ENCODE data around the gene CHKA.

CHKA gene

DNA sequence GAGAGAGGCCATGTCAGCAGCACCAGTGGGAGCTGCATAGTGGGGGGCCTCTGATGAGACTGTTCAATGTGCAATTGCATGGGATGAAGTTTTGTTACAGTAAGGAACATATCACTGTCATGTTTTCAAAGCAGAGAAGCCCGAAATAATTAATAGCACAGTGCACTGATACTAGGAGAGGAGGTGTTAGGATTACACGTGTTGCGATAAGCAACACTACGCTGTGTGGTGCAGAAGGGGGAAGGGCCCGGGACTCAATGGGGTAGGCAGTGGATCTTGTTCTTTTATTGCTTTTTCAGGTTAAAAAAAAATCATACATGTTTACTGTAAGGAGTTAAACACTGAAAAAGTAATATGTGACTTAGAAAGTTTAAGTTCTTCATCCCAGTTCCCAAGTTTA lies 53.2 kb downstream of the CHKA start:
- no peak for DNase-seq

DNA sequence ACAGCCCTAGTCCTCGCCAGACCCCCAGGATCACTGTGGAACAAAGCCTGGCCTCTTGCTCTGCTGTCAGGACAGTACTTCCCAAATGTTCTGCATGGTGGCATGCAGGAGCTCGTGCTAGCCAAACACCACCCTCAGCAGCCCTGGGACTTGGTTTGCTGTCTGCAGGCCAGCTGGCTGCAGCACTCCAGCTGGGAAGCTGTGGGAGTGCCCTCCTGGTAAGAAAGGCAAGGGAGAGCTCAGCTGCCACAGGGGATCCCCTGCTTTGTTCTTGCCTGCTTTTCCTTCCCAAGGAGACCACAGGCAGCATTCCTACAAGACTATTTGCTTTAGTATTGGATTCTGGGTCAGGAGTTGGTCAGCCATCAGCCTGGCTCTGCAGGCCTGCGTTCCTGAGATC lies 54.4 kb downstream of the CHKA start:
- peak; percentile 28 for DNase-seq

DNA sequence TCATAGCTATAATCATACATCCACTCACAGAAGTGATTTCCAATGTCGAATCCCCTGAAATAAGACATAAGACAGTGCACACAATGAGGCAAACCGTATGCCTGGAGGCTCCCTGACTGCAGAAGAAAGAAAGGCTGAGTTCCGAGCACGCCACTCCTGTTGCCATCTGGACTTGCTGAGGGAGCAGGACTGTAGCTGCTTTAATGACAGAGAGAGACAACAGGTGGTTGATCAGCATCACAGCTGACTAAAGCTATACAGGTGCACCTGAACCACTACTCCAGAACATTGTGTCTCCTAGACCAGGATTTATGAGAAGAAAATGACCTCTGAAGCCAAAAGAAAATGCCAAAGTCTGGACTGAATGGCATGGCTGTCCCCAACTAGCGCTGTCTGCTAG lies 55.3 kb downstream of the CHKA start:
- no peak for DNase-seq

DNA sequence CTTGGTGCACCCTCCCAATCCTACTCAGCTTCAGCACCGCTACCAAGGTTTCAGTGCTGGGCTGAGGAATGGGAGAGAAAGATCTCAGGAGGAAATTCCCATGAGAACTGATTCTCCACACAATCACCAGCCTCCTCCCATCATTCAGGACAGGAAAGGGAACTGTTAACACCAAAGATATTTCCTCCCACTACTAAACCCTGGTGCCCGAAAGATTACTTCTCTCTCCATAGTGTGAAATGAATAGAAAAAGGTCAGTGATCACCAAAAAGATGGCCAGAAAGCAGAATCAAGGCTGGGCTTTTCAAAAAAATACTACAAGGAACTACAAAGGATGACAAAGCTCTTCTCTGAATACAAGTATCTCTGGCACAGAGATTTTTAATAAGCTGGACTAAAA lies 56.3 kb downstream of the CHKA start:
- no peak for DNase-seq

DNA sequence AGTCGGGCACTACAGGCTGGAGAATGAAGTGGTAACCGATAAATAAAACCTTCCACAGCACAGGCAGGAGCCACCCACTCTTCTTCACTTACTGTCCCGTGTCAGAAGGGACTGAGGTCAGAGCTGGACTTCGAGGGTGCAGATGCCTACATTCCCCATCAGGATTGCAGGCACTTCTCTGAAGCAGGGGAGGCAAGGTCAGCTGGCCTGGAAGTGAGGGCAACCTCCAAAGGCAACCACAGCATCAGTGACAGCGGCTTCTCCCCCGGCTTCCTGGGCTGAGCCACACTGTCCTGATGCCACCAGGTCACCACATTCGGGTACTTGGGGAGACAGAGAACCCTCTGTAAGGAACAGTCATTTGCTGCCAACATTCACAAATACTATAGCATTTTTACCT lies 59.7 kb downstream of the CHKA start:
- DNase-seq, result no peak

DNA sequence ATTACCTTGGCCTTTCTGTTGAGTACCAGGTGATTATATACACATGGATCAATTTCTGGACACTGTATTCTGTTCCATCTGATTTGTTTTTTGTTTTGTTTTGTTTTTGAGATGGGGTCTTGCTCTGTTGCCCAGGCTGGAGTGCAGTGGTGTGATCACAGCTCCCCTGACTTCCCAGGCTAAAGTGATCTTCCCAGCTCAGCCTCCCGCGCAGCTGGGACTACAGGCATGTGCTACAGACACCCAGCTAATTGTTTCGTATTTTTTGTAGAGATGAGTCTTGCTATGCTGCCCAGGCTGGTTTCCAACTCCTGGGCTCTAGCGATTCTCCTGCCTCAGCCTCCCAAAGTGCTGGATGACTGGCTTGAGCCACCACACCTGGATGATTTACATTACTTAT lies 63.4 kb downstream of the CHKA start:
- no peak for DNase-seq

DNA sequence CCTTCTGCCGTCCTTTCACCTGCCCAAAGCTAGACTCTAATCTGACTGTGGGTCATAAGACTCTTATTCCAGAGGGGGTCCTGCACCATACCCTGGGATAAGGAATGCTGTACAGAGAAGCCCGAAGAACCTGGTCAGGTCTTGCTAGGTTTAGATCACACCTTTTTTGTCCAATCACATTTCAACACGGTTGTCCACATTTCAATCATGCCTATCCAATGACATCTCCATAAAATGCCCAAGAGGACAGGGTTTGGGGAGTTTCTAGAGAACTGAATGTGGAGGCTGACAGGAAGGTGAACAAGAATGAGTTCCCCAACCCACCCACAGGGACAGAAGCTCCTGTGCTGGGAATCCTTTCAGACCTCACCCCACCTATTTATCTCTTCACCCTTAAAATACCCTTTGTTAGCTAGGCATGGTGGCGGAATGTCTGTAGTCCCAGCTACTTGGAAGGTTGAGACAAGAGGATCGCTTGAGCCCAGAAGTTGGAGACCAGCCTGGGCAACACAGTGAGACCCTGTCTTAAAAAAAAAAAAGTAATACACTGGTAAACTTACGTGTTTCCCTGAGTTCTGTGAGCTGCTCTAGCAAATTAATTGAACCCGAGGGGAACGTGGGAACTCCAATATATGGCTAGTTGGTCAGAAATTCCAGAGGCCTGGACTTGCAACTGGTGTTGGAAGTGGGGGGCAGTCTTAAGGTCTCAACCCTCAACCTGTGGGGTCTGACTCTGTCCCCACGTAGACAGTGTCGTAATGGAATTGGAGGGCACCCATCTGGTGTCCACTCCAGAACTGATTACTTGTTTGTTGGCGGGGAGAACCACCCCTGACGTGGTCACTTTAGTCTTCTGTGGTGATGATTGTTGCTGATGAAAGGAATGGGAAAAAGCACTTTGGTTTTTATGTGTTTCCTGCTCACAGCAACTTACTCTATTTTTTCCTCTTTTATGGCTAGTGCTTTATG lies 64.6 kb downstream of the CHKA start:
- DNase-seq, result no peak

GRCh38 chr11:68053981-68054812 lies 67.0 kb downstream of the CHKA start:
- DNase-seq, result no peak

- no peak for DNase-seq
Measured at GRCh38 chr11:68053117-68053516, 68.1 kb downstream of the CHKA start.

DNA sequence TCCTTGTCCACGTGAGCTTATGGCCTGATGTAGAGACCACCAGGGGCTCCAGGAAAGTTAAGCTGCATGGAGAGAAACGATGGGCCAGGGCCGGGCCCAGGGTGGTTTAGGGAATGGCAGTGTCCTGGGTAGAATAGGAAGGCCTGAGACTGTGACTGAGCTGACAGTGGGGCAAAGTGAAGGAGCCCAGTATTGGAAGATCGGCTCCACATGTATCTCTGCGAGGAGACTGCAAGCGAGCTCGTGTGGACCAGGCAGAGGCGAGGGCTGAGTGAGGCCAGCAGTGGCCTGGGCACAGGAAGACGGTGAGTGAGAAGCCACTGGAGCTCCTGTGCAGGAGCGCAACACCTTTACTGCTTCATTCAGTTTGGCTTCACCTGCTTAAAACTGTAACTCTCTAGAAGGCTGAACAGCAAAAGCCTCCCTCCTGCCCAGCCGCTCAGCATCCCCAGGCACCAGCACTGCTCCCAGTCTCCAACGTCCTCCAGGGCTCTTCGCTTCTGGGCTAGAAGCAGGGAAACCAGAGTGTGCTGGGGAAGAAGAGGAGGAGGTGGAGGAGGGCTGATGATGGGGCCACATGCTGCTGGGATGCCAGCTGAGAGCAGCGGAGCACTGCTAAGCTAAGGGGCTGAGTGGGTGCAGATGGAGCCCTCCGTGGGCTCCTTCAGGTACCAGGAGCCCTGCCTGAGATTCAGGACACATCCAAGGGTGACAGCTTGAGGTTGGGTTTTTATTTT lies 68.9 kb downstream of the CHKA start:
- no peak for DNase-seq

GRCh38 chr11:68051191-68052136 lies 69.7 kb downstream of the CHKA start:
- DNase-seq, result no peak

GRCh38 chr11:68050371-68050841 lies 70.8 kb downstream of the CHKA start:
- no peak for DNase-seq

DNA sequence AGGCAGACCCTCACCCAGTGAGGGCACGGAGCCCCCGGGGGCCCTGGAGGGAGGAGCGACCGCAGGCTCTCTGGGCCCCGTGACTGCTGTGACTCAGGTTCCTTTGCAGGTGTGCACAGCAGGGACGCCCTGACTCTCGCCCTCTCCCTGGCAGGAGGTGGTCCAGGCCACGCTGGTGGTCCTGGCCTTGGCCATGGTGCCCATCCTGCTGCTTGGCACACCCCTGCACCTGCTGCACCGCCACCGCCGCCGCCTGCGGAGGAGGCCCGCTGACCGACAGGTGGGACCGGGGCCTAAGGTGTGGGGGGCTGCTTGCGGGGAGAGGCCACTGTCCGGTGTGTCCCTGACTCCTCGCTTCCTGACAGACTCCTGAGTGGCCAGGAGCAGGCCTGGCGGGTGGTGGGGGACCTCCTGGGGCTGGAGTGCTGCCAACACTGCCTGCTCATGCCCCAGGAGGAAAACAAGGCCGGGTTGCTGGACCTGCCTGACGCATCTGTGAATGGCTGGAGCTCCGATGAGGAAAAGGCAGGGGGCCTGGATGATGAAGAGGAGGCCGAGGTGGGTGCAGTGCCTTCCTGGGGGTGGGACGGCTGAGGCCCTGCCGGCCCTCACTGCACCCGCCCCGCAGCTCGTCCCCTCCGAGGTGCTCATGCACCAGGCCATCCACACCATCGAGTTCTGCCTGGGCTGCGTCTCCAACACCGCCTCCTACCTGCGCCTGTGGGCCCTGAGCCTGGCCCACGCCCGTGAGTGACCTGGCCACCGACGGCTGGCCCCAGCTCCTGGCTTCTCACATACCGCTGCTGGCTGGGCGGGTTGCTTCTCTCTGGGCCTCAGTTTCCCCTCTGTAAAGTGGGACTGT lies 71.4 kb downstream of the CHKA start:
- DNase-seq, result no peak

DNA sequence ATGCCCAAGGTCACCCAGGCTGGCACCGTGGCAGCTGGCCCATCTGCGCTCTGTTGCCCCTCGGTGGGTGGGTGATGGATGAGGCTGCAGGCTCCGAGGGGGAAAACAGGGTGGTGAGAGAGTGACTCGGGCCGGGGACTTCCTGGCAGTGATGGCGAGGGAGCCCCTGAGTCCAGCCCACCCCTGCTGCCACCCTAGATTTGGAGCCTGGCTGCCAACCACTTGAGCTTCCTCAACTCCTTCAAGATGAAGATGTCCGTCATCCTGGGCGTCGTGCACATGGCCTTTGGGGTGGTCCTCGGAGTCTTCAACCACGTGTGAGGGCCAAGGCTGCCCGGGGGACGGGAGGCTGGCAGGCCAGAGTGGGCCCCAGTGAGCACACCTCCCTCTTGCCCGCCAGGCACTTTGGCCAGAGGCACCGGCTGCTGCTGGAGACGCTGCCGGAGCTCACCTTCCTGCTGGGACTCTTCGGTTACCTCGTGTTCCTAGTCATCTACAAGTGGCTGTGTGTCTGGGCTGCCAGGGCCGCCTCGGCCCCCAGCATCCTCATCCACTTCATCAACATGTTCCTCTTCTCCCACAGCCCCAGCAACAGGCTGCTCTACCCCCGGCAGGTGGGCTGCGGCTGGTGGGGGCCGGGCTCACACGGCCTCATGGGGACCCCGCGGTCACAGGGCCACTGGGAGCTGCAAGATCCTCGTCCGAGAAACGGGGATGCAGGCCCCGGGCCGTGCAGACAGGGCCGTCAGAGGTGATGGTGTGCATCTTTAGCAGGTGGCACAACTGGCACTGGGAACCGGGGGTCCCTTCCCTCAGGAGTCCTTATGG lies 72.3 kb downstream of the CHKA start:
- no peak for DNase-seq

- DNase-seq, result no peak
Measured at GRCh38 chr11:68047437-68048290, 73.5 kb downstream of the CHKA start.

DNA sequence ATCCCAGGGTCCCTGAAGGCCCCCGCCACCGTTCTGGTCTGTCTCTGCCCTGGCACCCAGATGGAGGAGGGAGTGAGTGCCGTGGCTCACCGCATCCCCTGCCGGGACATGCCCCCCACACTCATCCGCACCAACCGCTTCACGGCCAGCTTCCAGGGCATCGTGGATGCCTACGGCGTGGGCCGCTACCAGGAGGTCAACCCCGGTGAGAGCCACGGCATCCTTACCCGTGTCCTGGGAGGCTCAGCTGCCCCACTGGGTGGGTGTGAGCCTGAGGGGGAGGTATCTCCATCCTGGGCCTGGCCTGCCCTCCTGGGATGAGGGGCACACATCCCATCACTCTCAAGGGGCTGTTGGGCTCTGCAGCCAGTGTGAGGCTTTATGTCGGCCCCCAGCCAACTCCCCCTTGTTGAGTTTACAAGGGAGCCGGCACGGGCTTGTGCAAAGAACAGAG lies 76.3 kb downstream of the CHKA start:
- no peak for DNase-seq

DNA sequence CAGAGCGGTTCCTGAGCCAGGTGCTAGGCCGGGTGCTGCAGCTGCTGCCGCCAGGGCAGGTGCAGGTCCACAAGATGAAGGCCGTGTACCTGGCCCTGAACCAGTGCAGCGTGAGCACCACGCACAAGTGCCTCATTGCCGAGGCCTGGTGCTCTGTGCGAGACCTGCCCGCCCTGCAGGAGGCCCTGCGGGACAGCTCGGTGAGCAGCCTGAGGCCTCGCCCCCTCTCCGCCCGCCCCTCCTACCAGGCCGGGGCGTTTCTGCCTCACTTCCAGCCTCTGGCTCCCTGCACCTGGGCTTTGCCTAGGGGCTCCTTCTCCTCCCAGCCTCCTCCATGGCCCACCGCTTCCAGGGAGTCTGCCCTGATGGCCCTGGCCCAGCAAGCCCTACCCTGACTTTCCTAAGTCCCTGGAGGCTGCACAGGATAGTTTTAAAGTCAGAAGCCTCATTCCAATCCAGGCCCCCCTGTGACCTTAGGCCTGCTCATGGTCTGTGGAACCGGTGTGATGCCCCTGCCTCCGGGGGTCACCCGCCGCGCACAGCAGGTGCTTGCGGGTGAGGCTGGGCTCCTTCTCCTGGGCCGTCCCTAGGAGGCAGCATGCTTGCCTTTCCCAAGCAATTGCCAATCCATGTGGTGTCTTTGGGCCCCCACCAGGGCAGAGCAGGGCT lies 76.9 kb downstream of the CHKA start:
- DNase-seq, result no peak
